Gastrocnemius medialis (tissue), 4 donors: ENCODE results near the gene ELMO1. TPM values are rescaled to one million over a fixed set of nuclear protein-coding genes. Genes with fewer than 3 reads are reported as not detected.

Experiments
- ATAC-seq, 2 donors: fragments of 150-250 bp; one replicate each; pipeline ENCODE4 v1.9.1; 2016
- DNase-seq, 2 donors: peaks; one replicate each; pipeline ENCODE4 v3.0.0-alpha.2; 2019
- H3K27ac ChIP-seq, 4 donors: fragments of 200-600 bp; sonication (generic); 1 replicate in 1 of 4; 2 replicates in 3 of 4; pipeline ENCODE4 v1.5.1; 2016 to 2018; ENCODE audit warnings: mild to moderate bottlenecking in 2 of 4, moderate library complexity in 1 of 4
- H3K27me3 ChIP-seq, 3 donors: fragments of 200-600 bp; sonication (generic) in 2 of 3; 1 replicate in 1 of 3; 2 replicates in 2 of 3; pipeline versions ENCODE4 v1.5.1 to v1.6.0; 2016 to 2019; ENCODE audit warnings: mild to moderate bottlenecking in 1 of 3, moderate library complexity in 1 of 3
- H3K36me3 ChIP-seq, 2 donors: fragments of 200-600 bp; sonication (generic) in 1 of 2; one replicate each; pipeline ENCODE4 v1.5.1; 2017 to 2018
- H3K4me1 ChIP-seq, 2 donors: fragments of 200-600 bp; sonication (generic) in 1 of 2; one replicate each; pipeline ENCODE4 v1.5.1; 2016 to 2017; ENCODE audit warnings: mild to moderate bottlenecking in 2 of 2
- H3K4me3 ChIP-seq, 4 donors: fragments of 200-600 bp; sonication (generic) in 3 of 4; 1 replicate in 1 of 4; 2 replicates in 3 of 4; pipeline ENCODE4 v1.5.1; 2016 to 2019; ENCODE audit warnings: mild to moderate bottlenecking in 2 of 4
- H3K9me3 ChIP-seq, 3 donors: fragments of 200-600 bp; sonication (generic) in 2 of 3; 1 replicate in 1 of 3; 2 replicates in 2 of 3; pipeline ENCODE4 v1.5.1; 2016 to 2019
- POLR2A ChIP-seq, 2 donors: fragments of 450-650 bp; IDR thresholded peaks; one replicate each; pipeline ENCODE4 v1.6.1; 2017; ENCODE audit warnings: antibody characterized with exemption in 2 of 2, mild to moderate bottlenecking in 2 of 2, moderate library complexity in 2 of 2
- in situ Hi-C, 4 donors: fragments of 200-750 bp; cut with MboI; loops; one replicate each; pipeline versions ENCODE4 v1.15.0 to v1.8.0; 2017; ENCODE audit warnings: low sequenced_read_pairs in 4 of 4
- intact Hi-C: fragments of 100-400 bp; cut with DNase I; formaldehyde crosslinking; loops from one replicate; pipeline ENCODE4 v1.15.1; 2023; ENCODE audit warnings: low total_unique reads
- total RNA-seq, 4 donors: library from RNA; depleted of rRNA; stranded (reverse); fragments of >200 nt; gene quantifications; one replicate each; pipeline versions ENCODE4 v1.1.0 to v1.2.3, GENCODE V29; 2016
- TF ChIP-seq, protein P1 (sequence below), 5 experiments: fragments of 450-650 bp in 3 of 5; fragments of 200-600 bp in 2 of 5; sonication (generic) in 2 of 5; IDR thresholded peaks in 4 of 5; conservative IDR thresholded peaks in 1 of 5; 1 replicate in 4 of 5; 2 replicates in 1 of 5; pipeline ENCODE4 v1.5.1; 2016 to 2019; ENCODE audit warnings: antibody characterized with exemption in 5 of 5, mild to moderate bottlenecking in 3 of 5, moderate library complexity in 3 of 5

The ELMO1 gene
- total RNA-seq, 4 donors from 2014 or later = 8.4 to 18.9 (median 14.6) TPM

DNA sequence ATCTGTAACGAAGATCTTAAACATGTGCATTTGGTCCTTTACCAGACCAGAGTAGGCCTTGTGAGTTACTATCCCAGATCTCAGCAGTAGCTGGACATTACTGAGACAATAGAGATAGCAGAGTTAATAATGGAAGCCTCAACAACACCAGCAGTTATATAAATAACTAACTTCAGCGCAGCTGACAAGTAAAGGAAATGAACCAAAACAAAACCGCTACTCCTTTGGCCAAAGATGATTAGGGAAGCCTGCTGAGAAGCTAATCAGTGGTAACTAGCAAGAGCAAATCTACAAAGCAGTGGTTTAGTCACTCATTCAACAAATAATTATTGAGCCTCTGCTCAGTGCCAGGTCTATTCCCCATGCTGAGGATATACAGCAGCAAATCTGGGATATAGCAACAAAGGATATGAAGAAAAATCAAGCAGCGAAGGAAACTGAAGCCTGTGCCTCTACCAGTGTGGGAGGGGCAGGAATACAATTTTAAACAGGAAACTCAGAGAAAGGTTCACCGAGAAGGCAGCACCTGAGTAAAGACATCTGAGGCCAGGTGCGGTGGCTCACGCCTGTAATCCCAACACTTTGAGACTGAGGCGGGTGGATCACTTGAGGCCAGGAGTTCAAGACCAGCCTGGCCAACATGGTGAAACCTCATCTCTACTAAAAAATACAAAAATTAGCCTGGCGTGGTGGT lies 103.6 kb downstream of the ELMO1 start:
- H3K27me3 ChIP-seq = no peaks in the 10 kb centered on the region
- ATAC-seq (no peak), DNase-seq (no peak)
- H3K36me3 ChIP-seq = no peaks in the 10 kb centered on the region
- TF ChIP-seq, protein P1, sequence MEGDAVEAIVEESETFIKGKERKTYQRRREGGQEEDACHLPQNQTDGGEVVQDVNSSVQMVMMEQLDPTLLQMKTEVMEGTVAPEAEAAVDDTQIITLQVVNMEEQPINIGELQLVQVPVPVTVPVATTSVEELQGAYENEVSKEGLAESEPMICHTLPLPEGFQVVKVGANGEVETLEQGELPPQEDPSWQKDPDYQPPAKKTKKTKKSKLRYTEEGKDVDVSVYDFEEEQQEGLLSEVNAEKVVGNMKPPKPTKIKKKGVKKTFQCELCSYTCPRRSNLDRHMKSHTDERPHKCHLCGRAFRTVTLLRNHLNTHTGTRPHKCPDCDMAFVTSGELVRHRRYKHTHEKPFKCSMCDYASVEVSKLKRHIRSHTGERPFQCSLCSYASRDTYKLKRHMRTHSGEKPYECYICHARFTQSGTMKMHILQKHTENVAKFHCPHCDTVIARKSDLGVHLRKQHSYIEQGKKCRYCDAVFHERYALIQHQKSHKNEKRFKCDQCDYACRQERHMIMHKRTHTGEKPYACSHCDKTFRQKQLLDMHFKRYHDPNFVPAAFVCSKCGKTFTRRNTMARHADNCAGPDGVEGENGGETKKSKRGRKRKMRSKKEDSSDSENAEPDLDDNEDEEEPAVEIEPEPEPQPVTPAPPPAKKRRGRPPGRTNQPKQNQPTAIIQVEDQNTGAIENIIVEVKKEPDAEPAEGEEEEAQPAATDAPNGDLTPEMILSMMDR (IDR thresholded peaks at IDR 0.05 in 4 of 5, conservative IDR thresholded peaks at IDR 0.05 in 1 of 5) = no peak
- no peak for TF ChIP-seq POLR2A (IDR thresholded peaks at IDR 0.05)
- no peak overlapping the region for H3K4me3 ChIP-seq
- no peaks in the 10 kb centered on the region for H3K4me1 ChIP-seq
- peak overlapping the region in 2 of 4 donors; percentile 23 to 46 for H3K27ac ChIP-seq
- no peaks in the 10 kb centered on the region for H3K9me3 ChIP-seq
- intact Hi-C loops (no loop called here), in situ Hi-C loops (no loop called here)

DNA sequence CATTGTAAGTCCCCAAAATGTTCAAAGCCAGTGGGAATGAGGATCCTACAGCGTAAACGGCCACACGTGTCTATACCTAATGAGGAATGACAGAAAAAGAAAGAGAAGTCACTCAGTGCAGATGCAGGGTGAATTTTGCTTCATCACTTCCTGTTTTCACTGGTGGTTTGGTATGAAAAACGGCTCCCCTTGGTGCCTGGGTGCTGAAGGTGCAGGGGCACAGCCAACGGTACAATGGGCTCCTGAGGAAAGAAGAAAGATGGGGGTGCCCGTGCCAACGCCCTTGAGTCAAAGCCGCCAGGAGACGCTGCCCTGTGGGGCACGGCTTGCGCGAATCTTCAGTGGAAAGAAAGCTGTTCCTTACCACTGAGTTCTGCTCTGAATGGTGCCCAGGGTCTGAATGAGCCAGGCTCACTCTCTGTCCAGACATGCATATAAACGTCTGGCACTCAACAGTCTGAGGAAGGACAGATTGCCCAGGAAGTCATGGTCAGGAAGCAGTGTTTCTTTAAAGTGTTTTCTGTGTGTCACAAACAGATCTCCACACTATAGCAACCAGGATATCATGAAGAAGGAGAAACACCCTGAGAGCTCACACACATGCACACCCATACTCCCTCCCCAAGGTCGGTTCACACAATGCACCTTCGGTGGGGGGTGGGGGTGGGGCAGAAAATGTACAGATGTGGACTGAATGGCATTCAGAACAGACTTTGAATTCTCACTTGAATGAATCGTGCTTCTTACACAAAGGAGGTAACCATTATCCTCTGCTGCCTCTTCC lies 105.8 kb downstream of the ELMO1 start:
- H3K27ac ChIP-seq = no peak overlapping the region
- in situ Hi-C loops = no loop called here
- H3K4me1 ChIP-seq = no peaks in the 10 kb centered on the region
- H3K36me3 ChIP-seq = no peaks in the 10 kb centered on the region
- H3K4me3 ChIP-seq = no peak overlapping the region
- DNase-seq = no peak
- H3K27me3 ChIP-seq = no peaks in the 10 kb centered on the region
- intact Hi-C loops = no loop called here
- no peak for ATAC-seq
- H3K9me3 ChIP-seq = no peaks in the 10 kb centered on the region
- TF ChIP-seq, protein P1 (IDR thresholded peaks at IDR 0.05 in 4 of 5, conservative IDR thresholded peaks at IDR 0.05 in 1 of 5) = no peak
- no peak for TF ChIP-seq POLR2A (IDR thresholded peaks at IDR 0.05)

DNA sequence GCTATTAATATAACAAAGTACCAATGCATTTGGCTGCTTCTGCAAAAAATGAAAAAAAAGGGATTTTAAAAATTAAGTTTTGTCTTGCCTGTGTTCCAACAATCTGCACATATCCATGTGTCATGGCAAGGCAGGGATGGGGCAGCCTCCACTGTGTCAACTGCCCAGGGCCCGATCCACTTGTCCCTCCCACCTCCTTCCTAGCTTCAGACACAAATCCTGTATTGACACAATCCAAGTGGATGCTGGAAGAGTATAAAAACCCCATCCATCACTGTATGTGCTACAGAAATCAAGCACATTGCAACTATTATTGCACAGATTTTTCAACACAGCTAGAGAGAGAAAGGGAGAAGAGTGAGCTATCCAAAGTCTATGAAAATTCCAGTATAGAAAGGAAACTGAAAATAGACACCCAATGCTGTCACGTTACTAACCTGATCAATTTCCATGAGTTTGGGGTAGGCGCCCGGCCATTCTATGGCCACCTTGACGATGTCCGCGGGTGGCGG lies 106.4 kb downstream of the ELMO1 start:
- no peak for ATAC-seq
- Histone ChIP-seq H3K4me3 (no peak overlapping the region), H3K36me3 (no peaks in the 10 kb centered on the region), H3K27me3 (no peaks in the 10 kb centered on the region), H3K9me3 (no peaks in the 10 kb centered on the region), H3K4me1 (no peaks in the 10 kb centered on the region), H3K27ac (no peak overlapping the region)
- intact Hi-C loops (no loop called here), in situ Hi-C loops (no loop called here)
- TF ChIP-seq POLR2A (IDR thresholded peaks at IDR 0.05) = no peak
- TF ChIP-seq, protein P1 (IDR thresholded peaks at IDR 0.05 in 4 of 5, conservative IDR thresholded peaks at IDR 0.05 in 1 of 5) = no peak
- DNase-seq = no peak

DNA sequence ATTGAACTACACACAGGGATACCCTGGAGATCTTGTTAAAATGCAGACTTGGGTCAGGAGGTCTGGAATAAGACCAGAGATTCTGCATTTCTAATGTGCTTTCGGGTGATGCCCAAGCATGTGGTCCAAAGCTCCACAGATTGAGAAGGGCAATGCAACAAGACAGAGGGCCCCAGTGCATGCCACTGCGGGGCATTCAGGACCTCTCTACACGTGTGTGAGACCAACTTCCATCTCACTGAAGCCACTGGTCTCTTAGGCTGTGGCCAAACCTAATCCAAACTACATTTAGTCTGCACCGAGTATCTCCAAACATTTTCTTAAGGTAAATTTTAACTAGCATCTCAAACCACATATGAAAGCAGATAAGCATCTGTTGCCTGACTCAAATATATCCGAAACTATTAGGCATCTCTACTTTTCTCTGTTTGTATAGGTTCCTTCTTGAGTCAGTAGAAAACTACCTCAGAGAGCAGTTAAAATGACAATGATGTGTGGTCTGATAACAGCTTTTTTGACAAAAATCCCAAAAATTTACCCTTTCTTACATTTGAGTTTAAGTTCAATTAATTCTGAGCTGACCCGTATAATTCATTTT lies 107.5 kb downstream of the ELMO1 start:
- no peak overlapping the region for H3K27ac ChIP-seq
- H3K4me3 ChIP-seq = no peak overlapping the region
- no peaks in the 10 kb centered on the region for H3K27me3 ChIP-seq
- DNase-seq = no peak
- no peaks in the 10 kb centered on the region for H3K36me3 ChIP-seq
- H3K9me3 ChIP-seq = no peaks in the 10 kb centered on the region
- ATAC-seq = no peak
- in situ Hi-C loops = no loop called here
- TF ChIP-seq POLR2A (IDR thresholded peaks at IDR 0.05) = no peak
- TF ChIP-seq, protein P1 (IDR thresholded peaks at IDR 0.05 in 4 of 5, conservative IDR thresholded peaks at IDR 0.05 in 1 of 5) = no peak
- no peaks in the 10 kb centered on the region for H3K4me1 ChIP-seq
- intact Hi-C loops = no loop called here
